Loucy (cell line): Measurements from ENCODE around the gene BPHL.

ENCODE experiments used
- EZH2phosphoT487 ChIP-seq: fragments of 200-600 bp; IDR thresholded peaks from 2 replicates; pipeline ENCODE4 v1.6.1; 2018; ENCODE audit warnings: antibody characterized with exemption, mild to moderate bottlenecking, moderate library complexity, borderline replicate concordance
- TF ChIP-seq, protein P1 (sequence below): fragments of 200-600 bp; sonication (generic); conservative IDR thresholded peaks from 2 replicates; pipeline ENCODE4 v1.5.1; 2014; ENCODE audit warnings: mild to moderate bottlenecking, antibody characterized with exemption, low read length

GRCh38 chr6:3081960-3082359, 36.6 kb upstream of the BPHL start:
- TF ChIP-seq, protein P1, sequence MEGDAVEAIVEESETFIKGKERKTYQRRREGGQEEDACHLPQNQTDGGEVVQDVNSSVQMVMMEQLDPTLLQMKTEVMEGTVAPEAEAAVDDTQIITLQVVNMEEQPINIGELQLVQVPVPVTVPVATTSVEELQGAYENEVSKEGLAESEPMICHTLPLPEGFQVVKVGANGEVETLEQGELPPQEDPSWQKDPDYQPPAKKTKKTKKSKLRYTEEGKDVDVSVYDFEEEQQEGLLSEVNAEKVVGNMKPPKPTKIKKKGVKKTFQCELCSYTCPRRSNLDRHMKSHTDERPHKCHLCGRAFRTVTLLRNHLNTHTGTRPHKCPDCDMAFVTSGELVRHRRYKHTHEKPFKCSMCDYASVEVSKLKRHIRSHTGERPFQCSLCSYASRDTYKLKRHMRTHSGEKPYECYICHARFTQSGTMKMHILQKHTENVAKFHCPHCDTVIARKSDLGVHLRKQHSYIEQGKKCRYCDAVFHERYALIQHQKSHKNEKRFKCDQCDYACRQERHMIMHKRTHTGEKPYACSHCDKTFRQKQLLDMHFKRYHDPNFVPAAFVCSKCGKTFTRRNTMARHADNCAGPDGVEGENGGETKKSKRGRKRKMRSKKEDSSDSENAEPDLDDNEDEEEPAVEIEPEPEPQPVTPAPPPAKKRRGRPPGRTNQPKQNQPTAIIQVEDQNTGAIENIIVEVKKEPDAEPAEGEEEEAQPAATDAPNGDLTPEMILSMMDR = no peak
- no peak for TF ChIP-seq EZH2phosphoT487
